HepG2 (cell line): ENCODE results near the gene CA11. TPM values are rescaled to one million over a fixed set of nuclear protein-coding genes. Genes with fewer than 3 reads are reported as not detected.

Experiments used
- ATF7-NPFF ChIP-seq: sonication (generic); formaldehyde crosslinking; IDR thresholded peaks from 2 replicates; pipeline ENCODE4 v1.8.1; 2023; ENCODE audit warnings: mild to moderate bottlenecking, low read depth, missing genetic modification reagents, moderate library complexity
- BRD4 ChIP-seq: sonication (generic); formaldehyde crosslinking; IDR thresholded peaks from 2 replicates; pipeline ENCODE4 v1.4.0; 2020; ENCODE audit warnings: missing genetic modification reagents
- FOXA3 ChIP-seq: IDR thresholded peaks from 2 replicates; pipeline ENCODE4 v1.6.1; 2016; ENCODE audit warnings: missing genetic modification reagents, missing compliant biosample characterization
- HBP1 ChIP-seq: IDR thresholded peaks from 2 replicates; pipeline ENCODE4 v1.6.1; 2016; ENCODE audit warnings: low read depth, control low read depth
- HOXA7 ChIP-seq: sonication (generic); formaldehyde crosslinking; IDR thresholded peaks from 2 replicates; pipeline ENCODE4 v1.8.1; 2022; ENCODE audit warnings: mild to moderate bottlenecking, missing genetic modification reagents, moderate library complexity
- LCORL ChIP-seq, 2 experiments: fragments of 450-650 bp in 1 of 2; sonication (generic) in 1 of 2; formaldehyde crosslinking in 1 of 2; IDR thresholded peaks; 2 replicates each; pipeline versions ENCODE4 v1.5.0 to v1.6.1; 2017 to 2020; ENCODE audit warnings: antibody characterized with exemption in 1 of 2, missing genetic modification reagents in 1 of 2
- MEF2D ChIP-seq: sonication (generic); formaldehyde crosslinking; IDR thresholded peaks from 2 replicates; pipeline ENCODE4 v1.5.1; 2020; ENCODE audit warnings: mild to moderate bottlenecking, missing genetic modification reagents
- MXD1 ChIP-seq: sonication (generic); formaldehyde crosslinking; IDR thresholded peaks from 2 replicates; pipeline ENCODE4 v1.4.0; 2020; ENCODE audit warnings: mild to moderate bottlenecking, missing genetic modification reagents
- PCBP2 ChIP-seq: fragments of 200-400 bp; formaldehyde crosslinking; optimal IDR thresholded peaks from 2 replicates; pipeline ENCODE3; 2018; ENCODE audit warnings: low read length, low read depth; ENCODE audit not compliant: poor library complexity, severe bottlenecking
- PHF20 ChIP-seq: sonication (generic); formaldehyde crosslinking; IDR thresholded peaks from 2 replicates; pipeline ENCODE4 v1.5.0; 2020; ENCODE audit warnings: mild to moderate bottlenecking, missing genetic modification reagents
- RARA ChIP-seq: IDR thresholded peaks from 2 replicates; pipeline ENCODE4 v1.6.1; 2016; ENCODE audit warnings: missing genetic modification reagents, missing compliant biosample characterization
- RBM39 ChIP-seq: fragments of 200-400 bp; formaldehyde crosslinking; IDR thresholded peaks from one replicate; pipeline ENCODE4 v1.6.1; 2018; ENCODE audit warnings: antibody characterized with exemption, mild to moderate bottlenecking, low read depth, low read length; ENCODE audit not compliant: poor library complexity, severe bottlenecking
- REXO4 ChIP-seq: sonication (generic); formaldehyde crosslinking; IDR thresholded peaks from 2 replicates; pipeline ENCODE4 v1.8.0; 2022; ENCODE audit warnings: missing genetic modification reagents, mild to moderate bottlenecking, borderline replicate concordance
- SALL2 ChIP-seq: sonication (generic); formaldehyde crosslinking; IDR thresholded peaks from 2 replicates; pipeline ENCODE4 v1.8.1; 2023; ENCODE audit warnings: mild to moderate bottlenecking, missing genetic modification reagents, inconsistent platforms
- SRF ChIP-seq: IDR thresholded peaks from 2 replicates; pipeline ENCODE4 v1.6.1; 2011; ENCODE audit warnings: mild to moderate bottlenecking, low read depth, low read length, moderate library complexity
- TARDBP ChIP-seq: sonication (generic); formaldehyde crosslinking; IDR thresholded peaks from 2 replicates; pipeline ENCODE4 v1.8.0; 2022; ENCODE audit warnings: mild to moderate bottlenecking, missing genetic modification reagents
- TBX2 ChIP-seq: sonication (generic); formaldehyde crosslinking; IDR thresholded peaks from 2 replicates; pipeline ENCODE4 v1.5.0; 2020; ENCODE audit warnings: missing genetic modification reagents, mild to moderate bottlenecking, borderline replicate concordance
- YEATS4 ChIP-seq: sonication (generic); formaldehyde crosslinking; IDR thresholded peaks from 2 replicates; pipeline ENCODE4 v1.4.0; 2020; ENCODE audit warnings: missing genetic modification reagents, borderline replicate concordance
- YY1 ChIP-seq: IDR thresholded peaks from 2 replicates; pipeline ENCODE4 v1.6.1; 2011; ENCODE audit warnings: low read length, low read depth, moderate library complexity, mild to moderate bottlenecking; ENCODE audit not compliant: insufficient read depth, insufficient replicate concordance
- ZBTB7B ChIP-seq: sonication (generic); formaldehyde crosslinking; IDR thresholded peaks from 2 replicates; pipeline ENCODE4 v1.4.0; 2020; ENCODE audit warnings: missing genetic modification reagents
- ZGPAT ChIP-seq: IDR thresholded peaks from 2 replicates; pipeline ENCODE4 v1.6.1; 2016; ENCODE audit warnings: mild to moderate bottlenecking
- ZNF10 ChIP-seq: sonication (generic); formaldehyde crosslinking; IDR thresholded peaks from 2 replicates; pipeline ENCODE4 v1.4.0; 2020; ENCODE audit warnings: mild to moderate bottlenecking, low read depth, missing genetic modification reagents, borderline replicate concordance
- ZNF232 ChIP-seq: sonication (generic); formaldehyde crosslinking; IDR thresholded peaks from 2 replicates; pipeline ENCODE4 v1.4.0; 2020; ENCODE audit warnings: missing genetic modification reagents, borderline replicate concordance
- ZNF607 ChIP-seq: sonication (generic); formaldehyde crosslinking; IDR thresholded peaks from 2 replicates; pipeline ENCODE4 v1.5.1; 2020; ENCODE audit warnings: missing genetic modification reagents, mild to moderate bottlenecking, borderline replicate concordance
- ZNF816 ChIP-seq: sonication (generic); formaldehyde crosslinking; IDR thresholded peaks from 2 replicates; pipeline ENCODE4 v1.8.0; 2022; ENCODE audit warnings: missing genetic modification reagents, mild to moderate bottlenecking, borderline replicate concordance
- ZNF850 ChIP-seq: sonication (generic); formaldehyde crosslinking; conservative IDR thresholded peaks from 2 replicates; pipeline ENCODE4 v1.9.0; 2021; ENCODE audit warnings: mild to moderate bottlenecking, missing genetic modification reagents
- ZSCAN9 ChIP-seq: IDR thresholded peaks from 2 replicates; pipeline ENCODE4 v1.6.1; 2016; ENCODE audit warnings: borderline replicate concordance
- polyA plus RNA-seq, 8 experiments: library from polyadenylated mRNA; depleted of rRNA in 3 of 8; stranded (reverse) in 7 of 8; unstranded in 1 of 8; fragments of >200 nt; fragmentation: Illumina TruSeq in 4 of 8; extraction: Trizol in 4 of 8; gene quantifications; 2 replicates each; pipeline versions ENCODE4 v1.2.1 to v1.2.3, GENCODE V29; 2011 to 2016; ENCODE audit warnings: low read depth in 4 of 8, missing spikeins in 1 of 8, mixed read lengths in 1 of 8; ENCODE audit not compliant: insufficient read depth in 1 of 8
- total RNA-seq, 5 experiments: library from RNA; depleted of rRNA; stranded (reverse); fragments of >200 nt; fragmentation: Illumina TruSeq; extraction: Trizol; gene quantifications; 2 replicates each; pipeline ENCODE4 v1.2.3, GENCODE V29; 2016; ENCODE audit warnings: low read depth in 1 of 5

The CA11 gene
- total and polyA plus RNA-seq, 2 of the 13 experiments (the other 11 are each of a cell fraction or from before 2014, with no cell fraction given): 0.41 to 0.58 TPM

GRCh38 chr19:48674921-48675824 lies 29.2 kb upstream of the CA11 start (continued):
- TF ChIP-seq ZNF850 (no peak), REXO4 (CRISPR knock-in tag) (no peak), ZSCAN9 (no peak), YY1 (peak; percentile 79), ZNF816 (no peak), FOXA3 (CRISPR knock-in tag) (0 out of 2 replicates have a peak, but pooled peaks have one; percentile 18), ZBTB7B (CRISPR knock-in tag) (peak; percentile 41; the same call in 1 of the 2 replicates), ZNF232 (no peak; the same call in 1 of the 2 replicates), SRF (no peak), ZNF607 (CRISPR knock-in tag) (no peak), ATF7-NPFF (no peak), HBP1 (CRISPR knock-in tag) (no peak), TBX2 (CRISPR knock-in tag) (peak; percentile 31; the same call in 1 of the 2 replicates), RBM39 (no peak), PCBP2 (no peak), SALL2 (CRISPR knock-in tag) (peak; percentile 42; the same call in 1 of the 2 replicates), YEATS4 (CRISPR knock-in tag) (peak; percentile 50; the same call in 1 of the 2 replicates), MEF2D (no peak), BRD4 (CRISPR knock-in tag) (0 out of 2 replicates have a peak, but pooled peaks have one; percentile 54), PHF20 (no peak; the same call in 1 of the 2 replicates), ZNF10 (CRISPR knock-in tag) (no peak), ZGPAT (peak; percentile 44; the same call in 1 of the 2 replicates), HOXA7 (CRISPR knock-in tag) (no peak), MXD1 (CRISPR knock-in tag) (no peak; the same call in 1 of the 2 replicates), TARDBP (peak; percentile 36; the same call in 1 of the 2 replicates), RARA (0 out of 2 replicates have a peak, but pooled peaks have one; percentile 11), LCORL (IDR thresholded peaks at IDR 0.05) (no peak), LCORL (CRISPR knock-in tag; IDR thresholded peaks at IDR 0.05) (peak; percentile 49; the same call in 1 of the 2 replicates)
